Transverse colon (tissue), 4 donors: ENCODE results near the gene ANGPTL2. TPM values are rescaled to one million over a fixed set of nuclear protein-coding genes. Genes with fewer than 3 reads are reported as not detected.

Source experiments
- DNase-seq: peaks from one replicate; pipeline ENCODE4 v3.0.0-alpha.2; 2019
- H3K27ac ChIP-seq, 4 donors: fragments of 200-600 bp; sonication (generic); 2 replicates each; pipeline ENCODE4 v1.5.1; 2016 to 2018; ENCODE audit warnings: inconsistent platforms in 4 of 4
- H3K27me3 ChIP-seq: fragments of 200-600 bp; sonication (generic); 2 replicates; pipeline ENCODE4 v1.5.1; 2017; ENCODE audit warnings: inconsistent platforms
- H3K36me3 ChIP-seq, 4 donors: fragments of 200-600 bp; sonication (generic); 2 replicates each; pipeline ENCODE4 v1.5.1; 2017 to 2019; ENCODE audit warnings: inconsistent platforms in 4 of 4
- H3K4me1 ChIP-seq, 4 donors: fragments of 200-600 bp; sonication (generic); 2 replicates each; pipeline ENCODE4 v1.5.1; 2017 to 2020; ENCODE audit warnings: inconsistent platforms in 4 of 4
- H3K4me3 ChIP-seq, 4 donors: fragments of 200-600 bp; sonication (generic); 1 replicate in 1 of 4; 2 replicates in 3 of 4; pipeline versions ENCODE4 v1.5.1 to v1.6.1; 2017 to 2019; ENCODE audit warnings: inconsistent platforms in 4 of 4
- H3K9me3 ChIP-seq, 2 donors: fragments of 200-600 bp; sonication (generic); 2 replicates each; pipeline ENCODE4 v1.5.1; 2017 to 2019; ENCODE audit warnings: inconsistent platforms in 2 of 2
- EP300 ChIP-seq: sonication (generic); formaldehyde crosslinking; IDR thresholded peaks from one replicate; pipeline ENCODE4 v1.6.1; 2017; ENCODE audit warnings: antibody characterized with exemption, low read depth
- POLR2A ChIP-seq: fragments of 450-650 bp; IDR thresholded peaks from one replicate; pipeline ENCODE4 v1.6.1; 2016; ENCODE audit warnings: antibody characterized with exemption, mild to moderate bottlenecking, moderate library complexity
- POLR2AphosphoS5 ChIP-seq, 3 donors: sonication (generic); formaldehyde crosslinking; IDR thresholded peaks; one replicate each; pipeline ENCODE4 v1.6.1; 2016; ENCODE audit warnings: antibody characterized with exemption in 3 of 3
- WGBS, 2 donors: methylation state at CpG; one replicate each; pipeline ENCODE4 v1.1.5; 2018; ENCODE audit warnings: low coverage in 1 of 2; 5-methylcytosine and 5-hydroxymethylcytosine counted together
- in situ Hi-C, 4 donors: fragments of 200-750 bp; cut with MboI; loops; one replicate each; pipeline versions ENCODE4 v1.15.0 to v1.15.1; 2017; ENCODE audit warnings: low sequenced_read_pairs in 3 of 4, low pct_ligation_motif_present in 1 of 4, low pct_unique_long_range_greater_than_20kb in 1 of 4
- intact Hi-C: fragments of 100-400 bp; cut with DNase I; formaldehyde crosslinking; loops from one replicate; pipeline ENCODE4 v1.15.1; 2023; ENCODE audit warnings: low total_unique reads
- total RNA-seq, 4 donors: library from RNA; depleted of rRNA; stranded (reverse); fragments of >200 nt; gene quantifications; one replicate each; pipeline ENCODE4 v1.1.0, GENCODE V29; 2016
- TF ChIP-seq, protein P1 (sequence below), 5 experiments: fragments of 200-600 bp in 3 of 5; fragments of 450-650 bp in 2 of 5; sonication (generic) in 3 of 5; IDR thresholded peaks; 1 replicate in 2 of 5; 2 replicates in 3 of 5; pipeline ENCODE4 v1.5.1; 2016 to 2017; ENCODE audit warnings: antibody characterized with exemption in 5 of 5, inconsistent platforms in 3 of 5, mild to moderate bottlenecking in 2 of 5, moderate library complexity in 1 of 5

The ANGPTL2 gene
- total RNA-seq, 4 donors from 2014 or later = 11.0 to 30.8 (median 13.1) TPM

DNA sequence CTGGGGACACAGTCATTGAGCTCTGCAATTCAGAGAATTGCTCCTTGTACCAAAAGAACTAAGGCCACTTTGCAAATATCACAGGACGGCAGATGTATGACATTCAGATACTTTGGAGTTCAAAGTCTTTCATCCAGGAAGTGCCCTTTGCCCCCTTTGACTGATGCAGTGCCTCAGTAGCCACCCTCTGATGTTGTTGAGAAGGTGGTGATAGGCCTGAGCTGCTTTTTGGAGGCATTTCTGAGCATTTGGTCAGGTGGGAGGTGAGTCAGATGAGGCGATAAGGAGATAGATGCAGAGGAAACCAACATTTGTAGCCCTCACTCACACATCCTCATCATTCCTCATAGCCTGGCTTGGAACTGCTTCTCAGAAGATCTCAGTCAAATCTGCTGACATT, 63.4 kb downstream of the ANGPTL2 start:
- Histone ChIP-seq H3K4me1 (peaks cover 0 to 12% (median 0%) of the 10 kb centered on the region in 4 donors), H3K27ac (no peak overlapping the region), H3K36me3 (no peaks in the 10 kb centered on the region), H3K4me3 (no peak overlapping the region), H3K9me3 (no peaks in the 10 kb centered on the region), H3K27me3 (no peaks in the 10 kb centered on the region)
- in situ Hi-C loops = no loop called here
- WGBS, 2 donors = 71 to 93% methylated on average over 1 to 2 of the region's 2 CpGs
- intact Hi-C loops = no loop called here
- TF ChIP-seq, protein P1, sequence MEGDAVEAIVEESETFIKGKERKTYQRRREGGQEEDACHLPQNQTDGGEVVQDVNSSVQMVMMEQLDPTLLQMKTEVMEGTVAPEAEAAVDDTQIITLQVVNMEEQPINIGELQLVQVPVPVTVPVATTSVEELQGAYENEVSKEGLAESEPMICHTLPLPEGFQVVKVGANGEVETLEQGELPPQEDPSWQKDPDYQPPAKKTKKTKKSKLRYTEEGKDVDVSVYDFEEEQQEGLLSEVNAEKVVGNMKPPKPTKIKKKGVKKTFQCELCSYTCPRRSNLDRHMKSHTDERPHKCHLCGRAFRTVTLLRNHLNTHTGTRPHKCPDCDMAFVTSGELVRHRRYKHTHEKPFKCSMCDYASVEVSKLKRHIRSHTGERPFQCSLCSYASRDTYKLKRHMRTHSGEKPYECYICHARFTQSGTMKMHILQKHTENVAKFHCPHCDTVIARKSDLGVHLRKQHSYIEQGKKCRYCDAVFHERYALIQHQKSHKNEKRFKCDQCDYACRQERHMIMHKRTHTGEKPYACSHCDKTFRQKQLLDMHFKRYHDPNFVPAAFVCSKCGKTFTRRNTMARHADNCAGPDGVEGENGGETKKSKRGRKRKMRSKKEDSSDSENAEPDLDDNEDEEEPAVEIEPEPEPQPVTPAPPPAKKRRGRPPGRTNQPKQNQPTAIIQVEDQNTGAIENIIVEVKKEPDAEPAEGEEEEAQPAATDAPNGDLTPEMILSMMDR (IDR thresholded peaks at IDR 0.05) = no peak
- no peak for TF ChIP-seq POLR2AphosphoS5 (IDR thresholded peaks at IDR 0.05)
- TF ChIP-seq EP300 = no peak
- TF ChIP-seq POLR2A = no peak
- no peak for DNase-seq

DNA sequence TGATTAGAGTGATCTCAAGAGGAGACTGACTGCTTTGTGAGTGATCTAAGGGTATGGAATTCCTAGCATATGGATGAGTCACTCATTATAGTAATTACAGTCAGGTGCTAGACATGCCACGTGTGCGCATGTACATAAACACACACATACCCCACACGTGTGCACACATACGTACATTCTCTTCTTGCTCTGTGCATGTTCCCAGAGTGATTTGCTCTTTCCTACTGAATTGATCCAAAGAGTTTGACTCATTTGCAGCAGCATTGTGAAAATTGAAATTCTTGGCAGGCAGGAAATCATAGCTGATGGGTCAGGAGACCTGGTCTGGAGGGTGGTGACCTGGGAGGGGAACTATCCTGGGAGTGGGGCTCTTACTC, 63.8 kb downstream of the ANGPTL2 start:
- DNase-seq = no peak
- H3K9me3 ChIP-seq = no peaks in the 10 kb centered on the region
- no peaks in the 10 kb centered on the region for H3K36me3 ChIP-seq
- H3K27me3 ChIP-seq = no peaks in the 10 kb centered on the region
- no peak overlapping the region for H3K27ac ChIP-seq
- TF ChIP-seq EP300 (no peak), POLR2AphosphoS5 (IDR thresholded peaks at IDR 0.05) (no peak), POLR2A (no peak)
- TF ChIP-seq, protein P1 (IDR thresholded peaks at IDR 0.05) = no peak
- peaks cover 0 to 16% (median under 1%) of the 10 kb centered on the region in 4 donors for H3K4me1 ChIP-seq
- H3K4me3 ChIP-seq = no peak overlapping the region
- intact Hi-C loops = no loop called here
- in situ Hi-C loops = no loop called here
- WGBS, 2 donors = 88 to 89% methylated on average over 4 of the region's 4 CpGs

DNA sequence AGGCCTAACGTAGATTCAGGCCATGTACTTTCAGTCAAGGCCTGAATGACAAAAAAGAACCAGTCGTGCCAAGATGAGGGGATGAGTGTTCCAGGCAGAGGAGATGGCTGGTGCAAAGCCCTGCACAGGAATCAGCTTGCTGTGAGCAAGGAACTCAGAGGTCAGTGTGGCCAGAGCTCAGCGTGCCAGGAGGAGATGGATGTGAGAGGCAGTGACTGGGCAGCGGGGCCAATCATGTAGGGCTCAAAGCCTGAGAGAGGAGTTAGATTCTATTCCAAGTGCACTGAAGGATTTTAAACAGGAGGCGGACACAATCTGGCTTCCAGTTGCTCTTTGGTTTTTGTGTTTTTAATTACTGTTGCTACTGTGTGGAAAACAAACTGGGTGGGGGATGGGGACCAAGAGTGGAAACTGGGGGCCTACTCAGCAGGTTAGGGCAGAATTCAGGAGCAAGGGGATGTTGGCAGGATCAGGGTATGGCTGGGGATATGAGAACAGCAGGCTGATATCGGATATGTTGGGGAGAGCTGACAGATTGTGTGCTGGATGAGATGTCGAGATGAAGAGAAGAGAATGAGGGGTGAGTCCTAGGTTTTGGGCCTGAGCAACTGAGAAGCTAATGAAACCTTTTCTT, 64.3 kb downstream of the ANGPTL2 start:
- Histone ChIP-seq H3K36me3 (no peaks in the 10 kb centered on the region), H3K4me1 (peaks cover 0 to 21% (median 4%) of the 10 kb centered on the region in 4 donors), H3K9me3 (no peaks in the 10 kb centered on the region), H3K27me3 (no peaks in the 10 kb centered on the region), H3K4me3 (no peak overlapping the region), H3K27ac (no peak overlapping the region)
- DNase-seq = no peak
- intact Hi-C loops (no loop called here), in situ Hi-C loops (no loop called here)
- TF ChIP-seq, protein P1 (IDR thresholded peaks at IDR 0.05) = no peak
- TF ChIP-seq POLR2A = no peak
- TF ChIP-seq EP300 = no peak
- TF ChIP-seq POLR2AphosphoS5 (IDR thresholded peaks at IDR 0.05) = no peak
- WGBS, 2 donors = 83 to 88% methylated on average over 4 to 7 of the region's 7 CpGs

DNA sequence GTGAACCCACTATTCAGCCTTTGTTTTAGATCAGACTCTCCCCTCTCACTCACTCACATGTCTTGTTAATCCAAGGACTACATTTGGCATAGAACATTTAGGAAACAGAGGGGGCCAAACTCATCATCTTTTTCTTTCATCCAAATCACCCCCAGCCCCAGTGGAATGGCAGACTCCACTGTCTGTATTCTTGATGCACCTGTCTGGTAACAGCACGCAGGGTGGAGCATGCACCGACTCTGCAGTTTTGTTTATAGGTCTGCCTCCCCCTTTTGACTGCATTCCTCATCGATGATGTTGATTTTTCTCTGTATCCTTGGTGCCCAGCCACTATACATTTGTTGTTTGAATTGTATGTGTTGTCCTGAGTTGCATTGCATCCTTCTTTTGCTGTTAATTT, 66.0 kb downstream of the ANGPTL2 start:
- no peak overlapping the region for H3K4me3 ChIP-seq
- H3K4me1 ChIP-seq = peaks cover 0 to 25% (median 5%) of the 10 kb centered on the region in 4 donors
- no peaks in the 10 kb centered on the region for H3K9me3 ChIP-seq
- intact Hi-C loops (no loop called here), in situ Hi-C loops (no loop called here)
- TF ChIP-seq POLR2AphosphoS5 (IDR thresholded peaks at IDR 0.05) (no peak), POLR2A (no peak), EP300 (no peak)
- TF ChIP-seq, protein P1 (IDR thresholded peaks at IDR 0.05) = no peak
- 95 to 100% methylated on average over 2 to 3 of the region's 3 CpGs for WGBS, 2 donors
- DNase-seq = no peak
- H3K27ac ChIP-seq = no peak overlapping the region
- H3K27me3 ChIP-seq = no peaks in the 10 kb centered on the region
- H3K36me3 ChIP-seq = no peaks in the 10 kb centered on the region
